HG03354 (cell line): ENCODE data around the gene ITPR1.

ENCODE experiments used
- ATAC-seq: cut with Tn5 transposase; IDR thresholded peaks from one replicate; pipeline ENCODE4 v1.9.1; 2021; ENCODE audit warnings: mild to moderate bottlenecking; ENCODE audit not compliant: unreplicated experiment, poor library complexity, severe bottlenecking

Gene ITPR1

DNA sequence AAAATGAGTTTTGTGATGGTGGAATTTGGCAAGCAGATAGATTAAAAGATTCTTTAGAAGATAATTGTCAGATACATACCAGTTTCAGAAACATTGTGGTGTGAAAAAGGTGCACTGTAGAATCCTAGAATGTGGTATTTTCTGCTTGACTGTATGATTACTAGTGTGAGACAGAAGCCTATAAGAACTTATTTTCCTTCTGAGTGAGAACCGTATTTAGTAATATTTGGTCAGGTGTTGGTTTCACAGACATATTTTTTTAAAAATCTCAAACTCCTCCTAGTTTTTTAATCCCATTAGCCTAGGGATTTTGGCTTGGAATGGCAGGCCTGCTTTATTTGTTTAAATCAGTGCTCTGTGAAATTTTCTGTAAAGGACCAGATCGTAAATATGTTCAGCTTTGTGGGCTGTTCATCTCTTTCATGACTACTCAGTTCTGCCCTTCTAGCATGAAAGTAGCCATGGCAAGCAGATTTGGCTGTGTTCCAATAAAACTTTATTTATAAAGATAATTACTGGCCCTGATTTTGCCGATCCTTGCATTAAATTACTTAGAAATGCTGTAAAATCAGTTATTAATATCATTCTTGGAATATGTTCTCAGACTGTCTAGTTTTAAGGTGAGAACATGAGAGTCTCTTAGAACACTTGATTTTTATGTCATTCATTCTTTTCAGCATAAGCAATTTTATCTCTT, 205.1 kb downstream of the ITPR1 start:
- no peak for ATAC-seq

- ATAC-seq, result no peak
These were observed 209.9 kb downstream of the ITPR1 start for GRCh38 chr3:4703054-4703480.

GRCh38 chr3:4704552-4704951, 211.4 kb downstream of the ITPR1 start:
- ATAC-seq, result no peak

GRCh38 chr3:4707324-4707723, 214.2 kb downstream of the ITPR1 start:
- no peak for ATAC-seq

GRCh38 chr3:4708230-4708629, 215.1 kb downstream of the ITPR1 start:
- ATAC-seq, result no peak

DNA sequence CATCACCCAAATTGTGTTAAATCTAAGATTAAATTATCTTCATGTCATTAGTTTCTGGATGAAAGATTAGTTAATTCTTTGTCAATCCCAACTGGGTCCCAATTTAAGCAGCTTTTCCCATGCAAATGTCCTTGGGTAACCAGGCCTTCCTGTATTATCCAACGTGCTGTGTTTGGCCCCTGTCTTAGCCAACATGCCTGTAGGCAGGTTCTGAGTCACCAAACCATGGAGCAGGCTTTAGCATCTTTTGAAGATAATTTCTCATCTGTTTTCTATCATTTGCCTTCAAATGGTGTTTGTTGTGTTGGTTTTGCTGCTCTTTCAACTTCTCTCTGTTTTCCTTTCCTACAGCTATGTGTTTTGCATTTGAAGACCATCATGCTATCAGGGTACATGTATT, 216.2 kb downstream of the ITPR1 start:
- no peak for ATAC-seq

DNA sequence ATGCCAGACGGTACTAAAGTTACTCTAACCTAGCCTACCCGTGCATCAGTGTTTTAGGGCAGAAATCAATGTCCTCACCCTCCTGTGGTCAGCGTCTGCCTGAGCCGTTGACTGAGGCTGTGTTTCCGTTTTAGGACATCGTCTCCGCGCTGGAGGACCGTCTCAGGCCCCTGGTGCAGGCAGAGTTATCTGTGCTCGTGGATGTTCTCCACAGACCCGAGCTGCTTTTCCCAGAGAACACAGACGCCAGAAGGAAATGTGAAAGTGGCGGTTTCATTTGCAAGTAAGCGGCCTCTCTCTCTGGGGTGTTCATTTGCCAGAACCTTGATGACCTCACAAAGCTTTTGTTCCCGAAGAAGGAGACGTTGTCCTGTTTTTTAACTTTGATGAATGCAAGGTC, 217.0 kb downstream of the ITPR1 start:
- ATAC-seq, result no peak

DNA sequence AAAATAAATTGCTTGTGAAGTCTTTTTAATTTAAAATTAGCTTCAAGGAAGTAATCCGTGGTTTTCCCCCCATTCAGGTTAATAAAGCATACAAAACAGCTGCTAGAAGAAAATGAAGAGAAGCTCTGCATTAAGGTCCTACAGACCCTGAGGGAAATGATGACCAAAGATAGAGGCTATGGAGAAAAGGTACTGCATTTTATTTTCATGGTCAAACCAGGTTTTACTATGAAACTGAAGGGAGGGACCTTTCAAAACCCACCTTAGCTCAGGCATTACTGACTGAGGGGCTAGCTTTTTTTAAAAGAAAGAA, 218.5 kb downstream of the ITPR1 start:
- peak; percentile 29 for ATAC-seq

- no peak for ATAC-seq
These were observed 219.0 kb downstream of the ITPR1 start for GRCh38 chr3:4712109-4712508.

DNA sequence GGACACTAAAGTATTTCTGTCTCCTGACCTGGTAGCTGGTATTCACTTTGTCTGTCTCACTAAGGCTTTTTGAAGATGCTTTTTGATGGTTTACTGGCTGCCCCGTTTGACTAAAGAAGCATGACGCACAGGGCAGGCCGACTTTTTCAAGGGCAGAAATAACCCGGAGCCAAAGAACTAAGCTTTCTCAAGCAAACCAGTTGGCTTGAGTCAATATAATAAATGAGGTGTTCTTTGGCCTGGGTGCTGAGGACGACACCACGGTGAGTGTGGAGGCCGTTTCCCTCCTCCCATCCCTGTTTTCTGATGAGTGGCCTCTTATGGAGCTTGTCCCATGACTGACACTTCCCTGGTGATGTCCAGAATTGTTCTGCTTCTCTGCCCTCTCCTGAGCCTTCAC, 220.9 kb downstream of the ITPR1 start:
- no peak for ATAC-seq

- ATAC-seq, result no peak
These were observed 223.1 kb downstream of the ITPR1 start for GRCh38 chr3:4716266-4716665.

GRCh38 chr3:4716706-4717362, 223.7 kb downstream of the ITPR1 start:
- ATAC-seq, result no peak

DNA sequence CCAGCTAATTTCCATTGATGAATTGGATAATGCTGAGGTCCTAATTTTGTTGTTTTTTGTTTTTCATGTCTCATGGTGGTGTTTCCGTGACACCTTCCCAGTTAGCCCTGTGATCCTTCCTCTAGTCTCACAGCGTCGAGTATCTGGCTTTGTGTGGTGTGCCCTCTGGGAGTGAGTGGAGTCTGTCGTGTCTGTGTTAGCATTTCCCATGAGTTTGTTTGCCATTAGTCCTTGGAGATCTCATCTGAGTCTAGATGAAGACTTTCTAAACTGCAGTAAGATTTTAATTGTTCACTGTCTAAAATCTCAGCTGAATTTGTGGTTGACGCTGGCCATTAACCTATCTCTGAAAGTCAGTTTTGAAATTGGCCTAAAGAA, 224.2 kb downstream of the ITPR1 start:
- ATAC-seq, result no peak

GRCh38 chr3:4718179-4718736, 225.1 kb downstream of the ITPR1 start:
- no peak for ATAC-seq

- no peak for ATAC-seq
These were observed 225.9 kb downstream of the ITPR1 start for GRCh38 chr3:4719046-4719501.

GRCh38 chr3:4720316-4721075, 227.3 kb downstream of the ITPR1 start:
- no peak for ATAC-seq

DNA sequence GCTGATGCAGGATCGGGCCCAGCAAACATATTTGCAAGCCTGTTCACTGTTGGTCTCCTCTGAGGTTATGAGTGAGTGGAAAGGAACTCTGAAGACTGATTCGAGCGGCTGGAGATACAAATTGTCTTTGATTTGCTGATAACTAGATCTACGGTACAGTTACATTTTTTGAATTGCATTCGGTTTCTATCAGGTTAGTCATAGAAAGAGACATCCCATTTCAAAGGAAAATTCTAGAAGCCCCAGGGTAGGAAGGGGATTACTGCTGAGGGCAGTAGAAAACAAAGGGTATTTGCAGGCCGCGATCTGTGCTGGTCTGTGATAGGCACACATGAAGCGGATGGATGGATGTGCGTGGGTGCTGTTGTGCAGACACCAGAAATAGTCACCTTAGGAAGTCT, 228.4 kb downstream of the ITPR1 start:
- ATAC-seq, result no peak

- peak; percentile 80 for ATAC-seq
These were observed 229.0 kb downstream of the ITPR1 start for GRCh38 chr3:4722103-4722502.

- ATAC-seq, result no peak
These were observed 231.0 kb downstream of the ITPR1 start for GRCh38 chr3:4724051-4724629.

DNA sequence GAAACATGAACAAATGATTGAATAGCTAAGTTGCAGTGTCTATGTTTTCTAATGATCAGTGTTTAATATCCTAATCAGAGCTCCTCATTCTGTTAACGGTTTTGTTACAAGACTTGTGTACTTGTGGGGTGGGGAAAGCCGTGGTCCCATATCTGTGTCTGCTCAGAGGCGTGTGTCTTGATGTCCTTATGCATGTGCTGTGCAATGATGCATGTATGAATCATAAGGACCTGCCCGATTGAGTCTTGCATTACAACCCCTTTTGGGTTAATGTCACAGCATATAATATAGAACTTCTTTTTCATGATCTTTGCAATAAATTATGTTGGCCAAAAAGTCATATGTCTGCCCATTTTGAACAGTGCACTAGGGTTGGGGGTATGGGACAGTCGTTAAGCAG, 233.4 kb downstream of the ITPR1 start:
- ATAC-seq, result no peak
